ENCODE results near the gene TNXB.

The TNXB gene

GRCh38 chr6:32137454-32137853 lies 28.3 kb upstream of the TNXB start:
- DNase-seq: no peak

- DNase-seq: no peak
Measured at GRCh38 chr6:32133786-32134185, 24.6 kb upstream of the TNXB start.

- DNase-seq: peak; percentile 27
Measured at GRCh38 chr6:32132110-32132509, 23.0 kb upstream of the TNXB start.

- DNase-seq: no peak
Measured at GRCh38 chr6:32131439-32131948, 22.4 kb upstream of the TNXB start.

- DNase-seq: peak; percentile 41
Measured at GRCh38 chr6:32129297-32130088, 20.4 kb upstream of the TNXB start.

GRCh38 chr6:32128751-32129296 lies 19.7 kb upstream of the TNXB start:
- no peak for DNase-seq

GRCh38 chr6:32127717-32128592 lies 18.8 kb upstream of the TNXB start, which contains the start of gene ATF6B:
Gene ATF6B, minus strand, starts transcription at chr6:32128246. Its CDS starts 39 bp downstream, at chr6:32128207.
- peak; percentile 99 for DNase-seq

- DNase-seq: no peak
Measured at GRCh38 chr6:32127409-32127716, 18.2 kb upstream of the TNXB start.

- no peak for DNase-seq
Measured at GRCh38 chr6:32126880-32127279, 17.7 kb upstream of the TNXB start.

GRCh38 chr6:32123681-32124080 lies 14.5 kb upstream of the TNXB start:
- no peak for DNase-seq

GRCh38 chr6:32120573-32121059 lies 11.5 kb upstream of the TNXB start:
- no peak for DNase-seq

- DNase-seq: peak; percentile 92
Measured at GRCh38 chr6:32118782-32119628, 9.9 kb upstream of the TNXB start.

- DNase-seq: no peak
Measured at GRCh38 chr6:32117461-32117860, 8.3 kb upstream of the TNXB start.

- peak; percentile 28 for DNase-seq
Measured at GRCh38 chr6:32116674-32117073, 7.5 kb upstream of the TNXB start.

GRCh38 chr6:32115623-32116022 lies 6.5 kb upstream of the TNXB start:
- no peak for DNase-seq

GRCh38 chr6:32114796-32115195 lies 5.7 kb upstream of the TNXB start:
- DNase-seq: no peak

- DNase-seq: peak; percentile 77
Measured at GRCh38 chr6:32113386-32114352, 4.5 kb upstream of the TNXB start.

- no peak for DNase-seq
Measured at GRCh38 chr6:32112431-32112980, 3.4 kb upstream of the TNXB start.

- no peak for DNase-seq
Measured at GRCh38 chr6:32111424-32112066, 2.4 kb upstream of the TNXB start.

GRCh38 chr6:32110632-32111031 lies 1.5 kb upstream of the TNXB start:
- DNase-seq: peak; percentile 39

All from DMS53 (cell line).